ENCODE measurements around the gene MAGI1. TPM values are rescaled to one million over a fixed set of nuclear protein-coding genes. Genes with fewer than 3 reads are reported as not detected.

Gene MAGI1
- total and polyA plus RNA-seq, 2 donors (not counting 1 experiment from before 2014, with no cell fraction given), result 0.10 to 0.22 TPM

- intact Hi-C loops (cut with micrococcal nuclease), result no loop called here
- Histone ChIP-seq H3K4me3 (ENCODE audit: control extremely low read depth in 1 of 5, extremely low read depth in 1 of 5, insufficient read depth in 1 of 5, low read depth in 2 of 5, low read length in 4 of 5) (no peak overlapping the region), H3K27me3 (replicated peaks in 1 of 4; ENCODE audit: control extremely low read depth in 1 of 4, control insufficient read depth in 3 of 4, insufficient read depth in 4 of 4, low read length in 3 of 4) (no peaks in the 10 kb centered on the region), H3K9ac (ENCODE audit: low read length) (no peak overlapping the region), H3K4me2 (replicated peaks; ENCODE audit: low read depth, low read length, poor library complexity, severe bottlenecking) (no peak overlapping the region), H3K79me2 (ENCODE audit: control insufficient read depth, insufficient read depth, low read length) (no peaks in the 10 kb centered on the region), H3K9me3 (ENCODE audit: control extremely low read depth in 1 of 3, control insufficient read depth in 2 of 3, insufficient read depth in 1 of 3, low read length in 2 of 3) (no peaks in the 10 kb centered on the region), H3K4me1 (ENCODE audit: control insufficient read depth in 2 of 2, insufficient read depth in 2 of 2, low read length in 2 of 2) (no peaks in the 10 kb centered on the region), H3K36me3 (replicated peaks in 1 of 2; ENCODE audit: control extremely low read depth in 1 of 2, control insufficient read depth in 1 of 2, extremely low read depth in 1 of 2, insufficient read depth in 2 of 2, low read length in 1 of 2) (no peaks in the 10 kb centered on the region), H3K27ac (ENCODE audit: low read length in 2 of 2) (no peak overlapping the region), H4K20me1 (ENCODE audit: control insufficient read depth, insufficient read depth, low read length, poor library complexity, severe bottlenecking) (no peaks in the 10 kb centered on the region), H2AFZ (ENCODE audit: insufficient read depth, low read depth, low read length, poor library complexity, severe bottlenecking) (no peak overlapping the region)
- no peak for ATAC-seq (ENCODE audit: low read depth)
- no peak for DNase-seq
- POLR2A ChIA-PET, result no interaction called here
- Mint-ChIP-seq H3K9me3 (ENCODE audit: insufficient read depth) (peaks cover 4% of the 10 kb centered on the region), H3K27me3 (no peaks in the 10 kb centered on the region), H3K4me3 (no peak overlapping the region), H3K4me1 (no peaks in the 10 kb centered on the region), H3K27ac (no peak overlapping the region)
- CTCF ChIA-PET, result no interaction called here
- TF ChIP-seq CTCF (IDR thresholded peaks at IDR 0.05) (no peak), EZH2 (IDR thresholded peaks at IDR 0.05; ENCODE audit: borderline replicate concordance, insufficient read depth, low read depth, low read length, poor library complexity, severe bottlenecking) (no peak)
- 70% methylated on average over 2 of the region's 3 CpGs for WGBS (ENCODE audit: insufficient coverage)
These were observed 449.8 kb downstream of the MAGI1 start for GRCh38 chr3:65588884-65589283.

- no peaks in the 10 kb centered on the region for H3K9me3 ChIP-seq (ENCODE audit: control extremely low read depth in 1 of 3, control insufficient read depth in 2 of 3, insufficient read depth in 1 of 3, low read length in 2 of 3)
- Mint-ChIP-seq H3K4me3 (no peak overlapping the region), H3K27ac (no peak overlapping the region), H3K9me3 (ENCODE audit: insufficient read depth) (peaks cover 4% of the 10 kb centered on the region), H3K4me1 (no peaks in the 10 kb centered on the region), H3K27me3 (no peaks in the 10 kb centered on the region)
- ATAC-seq (ENCODE audit: low read depth), result no peak
- DNase-seq, result no peak
- H3K36me3 ChIP-seq (replicated peaks in 1 of 2; ENCODE audit: control extremely low read depth in 1 of 2, control insufficient read depth in 1 of 2, extremely low read depth in 1 of 2, insufficient read depth in 2 of 2, low read length in 1 of 2), result no peaks in the 10 kb centered on the region
- no peaks in the 10 kb centered on the region for H4K20me1 ChIP-seq (ENCODE audit: control insufficient read depth, insufficient read depth, low read length, poor library complexity, severe bottlenecking)
- no peak overlapping the region for H2AFZ ChIP-seq (ENCODE audit: insufficient read depth, low read depth, low read length, poor library complexity, severe bottlenecking)
- no peak overlapping the region for H3K27ac ChIP-seq (ENCODE audit: low read length in 2 of 2)
- H3K27me3 ChIP-seq (replicated peaks in 1 of 4; ENCODE audit: control extremely low read depth in 1 of 4, control insufficient read depth in 3 of 4, insufficient read depth in 4 of 4, low read length in 3 of 4), result no peaks in the 10 kb centered on the region
- no peak overlapping the region for H3K4me3 ChIP-seq (ENCODE audit: control extremely low read depth in 1 of 5, extremely low read depth in 1 of 5, insufficient read depth in 1 of 5, low read depth in 2 of 5, low read length in 4 of 5)
- no peaks in the 10 kb centered on the region for H3K4me1 ChIP-seq (ENCODE audit: control insufficient read depth in 2 of 2, insufficient read depth in 2 of 2, low read length in 2 of 2)
- intact Hi-C loops (cut with micrococcal nuclease), result no loop called here
- H3K79me2 ChIP-seq (ENCODE audit: control insufficient read depth, insufficient read depth, low read length), result no peaks in the 10 kb centered on the region
- no peak overlapping the region for H3K9ac ChIP-seq (ENCODE audit: low read length)
- H3K4me2 ChIP-seq (replicated peaks; ENCODE audit: low read depth, low read length, poor library complexity, severe bottlenecking), result no peak overlapping the region
- 92% methylated on average over 4 of the region's 12 CpGs for WGBS (ENCODE audit: insufficient coverage)
- ChIA-PET CTCF (no interaction called here), POLR2A (no interaction called here)
- TF ChIP-seq CTCF (IDR thresholded peaks at IDR 0.05) (no peak), EZH2 (IDR thresholded peaks at IDR 0.05; ENCODE audit: borderline replicate concordance, insufficient read depth, low read depth, low read length, poor library complexity, severe bottlenecking) (no peak)
These were observed 450.9 kb downstream of the MAGI1 start for GRCh38 chr3:65587650-65588439.
